GM18508 (cell line): ENCODE results near the gene C8G.
A peak's percentile ranks its signal among the peaks of the same experiment; 100 is the strongest.

ENCODE experiments used
- ATAC-seq: cut with Tn5 transposase; IDR thresholded peaks from one replicate; pipeline ENCODE4 v1.9.1; 2021; ENCODE audit warnings: moderate number of reproducible peaks; ENCODE audit not compliant: insufficient read depth, unreplicated experiment

C8G gene

GRCh38 chr9:136979769-136980587, 34.9 kb downstream of the C8G start:
- ATAC-seq, result no peak

GRCh38 chr9:136980669-136981478, 35.8 kb downstream of the C8G start:
- no peak for ATAC-seq

GRCh38 chr9:136981588-136982231, 36.7 kb downstream of the C8G start:
- ATAC-seq, result no peak

GRCh38 chr9:136982232-136983051, 37.4 kb downstream of the C8G start, which contains the start of gene LCNL1:
Gene LCNL1 (plus strand): TSS chr9:136982993. CDS start chr9:136983587, 594 bp downstream.
- no peak for ATAC-seq

GRCh38 chr9:136983167-136983566, 38.1 kb downstream of the C8G start:
- no peak for ATAC-seq

- ATAC-seq, result no peak
Observed at GRCh38 chr9:136983656-136984314, 38.7 kb downstream of the C8G start.

- ATAC-seq, result no peak
Observed at GRCh38 chr9:136984464-136985026, 39.5 kb downstream of the C8G start.

- no peak for ATAC-seq
Observed at GRCh38 chr9:136985027-136985602, 40.1 kb downstream of the C8G start.

- no peak for ATAC-seq
Observed at GRCh38 chr9:136985853-136986252, 40.8 kb downstream of the C8G start.

GRCh38 chr9:136988872-136989271, 43.8 kb downstream of the C8G start:
- ATAC-seq, result no peak

GRCh38 chr9:136990242-136990911, 45.3 kb downstream of the C8G start:
- ATAC-seq, result no peak

- ATAC-seq, result peak; percentile 35
Observed at GRCh38 chr9:136991993-136992818, 47.2 kb downstream of the C8G start, which contains the start of gene PAXX. Gene PAXX (plus strand): TSS chr9:136992422. CDS start chr9:136992444, 22 bp downstream.

GRCh38 chr9:136992819-136993369, 47.9 kb downstream of the C8G start:
- ATAC-seq, result no peak

GRCh38 chr9:136994180-136994887, 49.3 kb downstream of the C8G start:
- ATAC-seq, result no peak

- ATAC-seq, result no peak
Observed at GRCh38 chr9:136994888-136995230, 49.8 kb downstream of the C8G start.

- ATAC-seq, result no peak
Observed at GRCh38 chr9:136995362-136995761, 50.3 kb downstream of the C8G start.
